WTC11 (cell line): ENCODE results near the gene AMOTL1.

Experiments used
- CTCF ChIP-seq: fragments of 200-600 bp; IDR thresholded peaks from 2 replicates; pipeline ENCODE4 v1.8.0; 2022; ENCODE audit warnings: antibody characterized with exemption
- E2F4 ChIP-seq: sonication (generic); formaldehyde crosslinking; IDR thresholded peaks from 2 replicates; pipeline ENCODE4 v1.8.1; 2022; ENCODE audit warnings: low read depth, mild to moderate bottlenecking, moderate library complexity, missing genetic modification reagents, borderline replicate concordance
- ESRRA ChIP-seq: sonication (generic); formaldehyde crosslinking; IDR thresholded peaks from 2 replicates; pipeline ENCODE4 v1.8.1; 2022; ENCODE audit warnings: mild to moderate bottlenecking, missing genetic modification reagents, borderline replicate concordance
- FOXP4 ChIP-seq: sonication (generic); formaldehyde crosslinking; IDR thresholded peaks from 2 replicates; pipeline ENCODE4 v1.8.0; 2022; ENCODE audit warnings: mild to moderate bottlenecking, missing genetic modification reagents
- SMAD3 ChIP-seq: sonication (generic); formaldehyde crosslinking; IDR thresholded peaks from 2 replicates; pipeline ENCODE4 v1.8.0; 2022; ENCODE audit warnings: missing genetic modification reagents, mild to moderate bottlenecking, borderline replicate concordance
- SP1 ChIP-seq: sonication (generic); formaldehyde crosslinking; conservative IDR thresholded peaks from 2 replicates; pipeline ENCODE4 v1.8.1; 2022; ENCODE audit warnings: missing genetic modification reagents
- USF2 ChIP-seq: sonication (generic); formaldehyde crosslinking; IDR thresholded peaks from 2 replicates; pipeline ENCODE4 v1.8.1; 2023; ENCODE audit warnings: mild to moderate bottlenecking, missing genetic modification reagents, moderate library complexity
- ZNF219 ChIP-seq: sonication (generic); formaldehyde crosslinking; IDR thresholded peaks from 2 replicates; pipeline ENCODE4 v1.8.0; 2023; ENCODE audit warnings: missing genetic modification reagents, mild to moderate bottlenecking, borderline replicate concordance
- ZNF232 ChIP-seq: sonication (generic); formaldehyde crosslinking; IDR thresholded peaks from 2 replicates; pipeline ENCODE4 v1.8.0; 2022; ENCODE audit warnings: mild to moderate bottlenecking, missing genetic modification reagents
- ZNF317 ChIP-seq: sonication (generic); formaldehyde crosslinking; IDR thresholded peaks from 2 replicates; pipeline ENCODE4 v1.8.1; 2023; ENCODE audit warnings: low read depth, mild to moderate bottlenecking, moderate library complexity, missing genetic modification reagents, borderline replicate concordance

GRCh38 chr11:94926271-94926625 is 158.1 kb downstream of the AMOTL1 start:
- TF ChIP-seq CTCF = no peak
- no peak for TF ChIP-seq ZNF232 (CRISPR knock-in tag)
- TF ChIP-seq ZNF317 (CRISPR knock-in tag) = no peak
- TF ChIP-seq FOXP4 (CRISPR knock-in tag) = no peak
- no peak for TF ChIP-seq E2F4 (CRISPR knock-in tag)
- TF ChIP-seq SP1 (CRISPR knock-in tag) = no peak
- TF ChIP-seq ZNF219 = no peak
- no peak for TF ChIP-seq SMAD3 (CRISPR knock-in tag)
- no peak for TF ChIP-seq USF2
- TF ChIP-seq ESRRA (CRISPR knock-in tag) = no peak
